GM18520 (cell line): ENCODE measurements around the gene SAA4.
"Not testable (repeated sequence)": the region's sequence is repeated elsewhere in the genome, so short reads cannot be mapped to it uniquely, and the experiment has no call there.

Source experiments
- ATAC-seq: cut with Tn5 transposase; IDR thresholded peaks from one replicate; pipeline ENCODE4 v1.9.1; 2021; ENCODE audit not compliant: unreplicated experiment

Gene SAA4

DNA sequence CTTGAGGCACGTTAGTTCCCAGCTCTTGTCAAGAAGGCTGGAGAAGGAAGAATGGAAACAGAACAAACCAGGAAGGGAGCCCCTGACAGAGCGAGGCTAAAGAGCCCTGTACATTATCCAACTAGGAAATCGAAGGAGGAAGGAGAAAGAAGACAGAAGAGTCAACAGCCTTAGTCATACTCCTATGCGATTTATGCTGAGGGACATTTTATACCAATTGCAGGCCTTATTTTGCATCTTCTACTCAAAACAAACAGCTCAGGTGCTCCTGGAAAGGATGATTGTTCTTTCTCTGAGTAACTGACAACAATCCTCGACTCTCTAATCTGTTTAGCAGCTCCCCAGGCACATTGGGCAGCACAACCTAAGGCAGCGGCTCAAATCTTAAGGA is 10.6 kb upstream of the SAA4 start:
- ATAC-seq: peak; percentile 7

DNA sequence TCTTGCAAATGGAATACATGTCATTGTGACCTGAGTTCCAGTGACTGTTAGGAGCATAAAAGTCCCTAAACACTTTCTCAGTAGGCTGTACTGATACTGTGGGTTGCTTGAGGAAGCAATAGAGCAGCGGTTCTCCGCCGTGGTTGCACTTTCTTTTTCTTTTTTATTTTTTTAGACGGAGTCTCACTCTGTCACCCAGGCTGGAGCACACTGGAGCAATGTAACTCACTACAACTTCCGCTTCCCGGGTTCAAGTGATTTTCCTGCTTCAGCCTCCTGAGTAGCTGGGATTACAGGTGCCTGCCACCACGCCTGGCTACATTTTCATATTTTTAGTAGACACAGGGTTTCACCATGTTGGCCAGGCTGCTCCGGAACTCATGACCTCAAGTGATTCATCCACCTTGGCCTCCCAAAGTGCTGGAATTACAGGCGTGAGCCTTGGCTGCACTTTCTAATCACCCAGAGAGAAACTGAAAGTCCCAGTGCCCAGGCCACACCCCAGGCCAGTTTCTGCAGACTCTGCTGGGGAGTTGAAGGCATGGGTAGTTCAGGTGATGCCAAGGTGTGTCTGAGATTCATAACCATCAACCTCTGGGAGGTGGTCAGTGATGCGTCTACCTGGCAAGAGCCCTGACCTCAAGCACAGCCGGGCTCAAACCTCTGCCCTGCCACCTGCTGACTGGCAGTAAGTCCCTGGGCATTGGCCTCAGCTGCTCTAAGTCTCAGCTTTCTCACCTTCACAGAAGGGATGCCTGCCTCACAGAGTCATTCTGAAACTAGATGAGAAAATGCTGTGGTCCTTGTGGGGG is 10.0 kb upstream of the SAA4 start:
- peak; percentile 71 for ATAC-seq

DNA sequence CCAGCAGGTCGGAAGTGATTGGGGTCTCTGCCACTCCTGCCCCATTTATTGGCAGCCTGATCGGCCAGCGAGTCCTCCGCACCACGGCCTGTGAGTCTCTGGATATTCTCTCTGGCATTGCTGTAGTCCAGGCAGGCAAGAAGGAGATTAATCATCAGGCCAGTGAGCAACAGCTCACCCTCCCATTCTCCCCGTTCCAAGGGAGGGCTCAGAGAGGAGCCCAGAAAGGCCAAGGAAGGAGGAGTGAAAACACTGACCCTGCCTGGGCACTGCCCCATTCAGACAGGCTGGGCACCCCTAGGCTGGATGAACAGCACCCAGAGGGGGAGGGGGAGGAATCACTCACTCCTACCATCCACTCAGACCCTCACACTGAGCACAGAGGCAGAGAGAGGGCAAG is 8.8 kb upstream of the SAA4 start:
- no peak for ATAC-seq

DNA sequence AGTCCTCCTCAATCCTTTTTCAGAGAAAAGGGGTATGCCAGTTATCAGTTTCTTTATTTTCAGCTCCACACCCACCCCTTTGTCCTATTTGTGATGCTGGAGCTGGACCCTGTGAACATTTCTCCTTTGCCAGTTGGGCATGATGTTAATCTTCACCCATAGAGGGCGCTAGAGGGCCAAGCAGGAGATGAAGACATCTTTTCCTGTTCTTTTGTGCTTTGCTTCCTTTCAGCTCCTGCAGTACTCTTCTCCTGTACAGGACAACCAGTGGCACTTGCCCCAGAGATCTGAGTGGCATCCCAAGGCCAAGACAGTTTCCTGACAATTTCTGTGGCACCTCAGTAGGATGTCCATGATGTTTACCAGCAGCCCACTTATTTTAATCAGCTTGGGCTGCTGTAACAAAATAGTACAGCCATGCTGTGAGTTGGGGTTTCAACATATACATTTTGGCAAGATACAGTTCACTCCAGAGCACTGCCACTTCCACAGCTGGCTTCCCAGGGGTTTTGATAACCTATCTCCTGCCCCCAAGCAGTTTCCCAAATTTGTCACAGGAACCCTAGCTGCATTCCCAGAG is 7.3 kb upstream of the SAA4 start:
- no peak for ATAC-seq

DNA sequence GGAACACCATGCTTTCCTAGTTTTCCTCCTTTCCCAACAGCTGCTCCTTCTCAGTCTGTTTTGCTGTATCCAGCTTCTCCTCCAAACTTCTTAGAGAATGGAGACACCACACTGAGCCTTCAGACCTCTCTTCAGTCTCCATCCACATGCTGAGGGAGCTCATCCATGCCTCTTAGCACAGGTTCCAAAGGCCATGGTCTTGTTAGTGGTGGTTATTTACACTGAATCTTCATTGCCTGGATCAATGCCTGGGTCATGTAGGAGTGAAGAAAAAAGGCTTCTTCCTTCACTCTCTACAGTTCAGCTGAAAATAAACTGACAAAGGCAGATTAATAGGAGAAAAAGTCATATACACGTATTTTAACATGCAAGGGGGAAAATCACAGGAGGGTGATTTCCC is 3.1 kb upstream of the SAA4 start:
- no peak for ATAC-seq

DNA sequence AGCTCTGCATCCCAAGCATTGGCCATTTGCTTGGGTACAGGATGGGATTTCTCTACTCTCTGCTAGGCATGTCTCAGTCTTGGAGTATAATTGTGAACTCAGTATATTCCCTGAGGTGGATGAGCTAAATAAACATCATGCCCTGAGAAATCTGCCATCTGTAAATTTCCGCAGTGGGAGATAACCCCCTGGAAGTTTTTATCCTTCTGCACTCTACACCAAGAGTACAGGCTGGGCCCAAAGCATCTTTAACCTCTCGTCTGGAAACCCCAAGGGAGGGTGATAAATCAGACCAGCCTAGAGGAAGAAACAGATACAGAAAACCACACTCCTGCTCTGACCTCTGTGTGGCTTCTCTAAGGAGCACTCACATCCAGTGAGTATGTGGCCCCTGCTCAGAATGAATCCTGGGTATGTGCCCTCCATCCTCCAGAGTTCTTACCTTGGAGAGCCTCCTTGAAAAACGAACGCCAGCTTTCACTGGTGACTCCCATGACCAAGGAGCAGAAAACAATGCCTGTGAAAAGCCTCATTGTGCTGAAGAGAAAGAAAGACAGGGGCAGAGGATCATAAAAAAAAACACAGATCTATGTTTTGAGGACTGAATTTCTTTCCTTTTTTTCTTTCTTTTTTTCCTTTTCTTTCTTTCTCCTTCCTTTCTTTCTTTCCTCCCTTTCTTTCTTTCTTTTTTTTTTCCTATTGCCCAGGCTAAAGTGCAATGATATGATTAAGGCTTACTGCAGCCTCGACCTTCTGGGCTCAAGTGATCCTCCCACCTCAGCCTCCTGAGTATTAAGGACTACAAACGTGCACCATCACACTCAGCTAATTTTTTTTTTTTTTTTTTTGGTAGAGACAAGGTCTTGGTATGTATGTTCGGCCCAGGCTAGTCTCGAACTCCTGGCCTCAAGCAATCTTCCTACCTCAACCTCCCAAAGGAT is 938 bp downstream of the SAA4 start:
- ATAC-seq: no peak

DNA sequence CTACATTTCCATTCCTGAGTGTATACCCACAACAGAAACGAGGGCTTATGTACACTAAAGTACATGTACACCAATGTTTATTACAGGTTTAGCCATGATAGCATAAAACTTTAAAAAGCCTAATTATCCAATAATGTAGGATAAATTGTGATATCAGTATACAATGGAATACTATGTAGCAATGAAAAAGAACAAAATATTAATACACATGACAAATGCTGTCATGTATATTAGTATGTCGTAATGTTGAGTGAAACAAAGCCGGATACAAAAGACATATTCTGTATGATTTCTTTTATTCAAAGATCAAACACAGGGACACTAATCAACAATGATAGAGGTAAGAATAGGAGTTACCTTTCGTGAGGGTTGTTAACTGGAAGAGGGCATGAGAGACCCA is 2.7 kb downstream of the SAA4 start:
- no peak for ATAC-seq

DNA sequence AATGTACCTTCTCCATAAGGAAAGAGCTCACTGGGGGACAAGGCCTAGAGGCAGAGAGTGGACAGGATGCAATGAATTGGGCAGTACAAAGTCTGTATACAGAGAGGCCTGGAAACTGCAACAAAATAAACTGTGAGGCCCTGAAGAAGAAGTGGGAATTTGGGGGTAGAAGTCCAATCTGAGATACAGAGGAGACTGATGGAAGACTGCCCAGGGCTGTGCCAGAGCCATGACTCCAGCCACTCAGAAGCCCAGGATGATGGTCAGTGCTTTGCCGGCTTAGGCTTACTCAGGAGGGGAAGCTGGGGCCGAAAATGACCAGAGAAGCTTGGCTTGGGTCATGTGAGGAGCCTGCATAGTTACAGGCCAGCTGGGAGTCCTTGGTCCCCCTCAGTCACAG is 5.7 kb downstream of the SAA4 start:
- ATAC-seq: no peak

DNA sequence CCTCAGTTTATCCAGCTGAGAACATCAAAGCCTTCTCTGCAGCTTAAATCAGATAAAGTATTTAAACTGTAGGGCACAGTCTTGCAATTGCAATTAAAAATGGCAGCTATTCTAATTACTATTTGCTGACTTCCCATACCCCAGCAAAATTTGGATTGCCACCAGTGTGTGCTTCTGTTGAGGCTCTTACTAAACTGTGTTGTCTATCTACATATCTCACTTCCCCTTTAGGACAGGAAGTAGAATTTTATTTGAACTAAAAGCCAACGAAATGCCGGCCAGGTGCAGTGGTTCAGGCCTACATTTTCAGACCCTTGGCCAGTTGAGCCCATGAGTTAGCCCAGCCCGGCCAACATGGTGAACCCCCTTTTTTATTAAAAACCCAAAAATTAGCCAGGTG is 7.1 kb downstream of the SAA4 start:
- ATAC-seq: peak; percentile 86

DNA sequence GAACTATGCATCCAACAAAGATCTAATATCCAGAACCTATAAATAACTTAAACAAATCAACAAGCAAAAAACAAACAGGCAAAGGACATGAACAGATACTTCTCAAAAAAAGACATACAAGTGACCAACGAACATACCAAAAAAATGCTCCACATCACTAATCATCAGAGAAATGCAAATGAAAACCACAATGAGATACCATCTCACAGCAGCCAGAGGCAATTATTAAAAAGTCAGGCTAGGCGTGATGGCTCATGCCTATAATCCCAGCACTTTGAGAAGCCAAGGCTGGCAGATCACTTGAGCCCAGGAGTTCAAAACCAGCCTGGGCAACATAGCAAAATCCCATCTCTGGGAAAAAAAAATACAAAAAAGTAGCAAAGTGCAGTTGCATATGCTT is 10.7 kb downstream of the SAA4 start:
- ATAC-seq: no peak

DNA sequence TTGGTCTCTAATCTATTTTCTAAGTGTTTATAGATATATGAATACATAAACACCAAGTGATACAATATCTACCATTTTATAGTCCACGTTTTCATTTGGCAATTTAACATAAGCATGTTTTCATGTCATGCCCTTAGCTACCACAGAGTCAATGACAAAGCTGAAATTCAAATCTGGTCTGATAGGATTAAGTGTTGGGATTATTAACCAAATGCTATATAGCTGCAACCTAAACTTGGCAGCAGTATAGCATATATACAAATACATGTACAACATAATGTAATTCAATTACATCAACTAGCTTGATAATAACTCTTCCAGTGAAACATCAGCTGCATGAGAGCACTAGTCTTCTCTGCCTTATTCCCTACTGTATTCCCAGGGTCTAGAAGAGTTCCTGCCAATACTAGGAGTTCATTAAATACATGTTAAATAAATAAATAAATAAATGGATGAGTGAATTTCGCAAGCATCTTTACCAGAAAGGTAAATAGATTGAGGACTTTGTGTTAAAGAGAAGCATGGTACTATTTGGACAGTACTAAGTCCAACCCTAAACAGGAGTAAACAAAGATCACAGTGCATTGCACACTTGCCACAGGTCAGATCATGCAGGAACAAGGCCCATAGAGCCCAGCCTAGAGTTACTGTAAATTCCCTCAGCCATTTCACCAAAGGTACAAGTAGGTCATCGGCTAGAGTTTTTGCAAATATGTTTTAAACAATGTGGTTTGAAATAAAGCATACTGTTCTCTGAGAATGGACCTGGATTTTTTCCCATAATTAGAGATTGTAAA is 12.8 kb downstream of the SAA4 start:
- ATAC-seq: no peak

DNA sequence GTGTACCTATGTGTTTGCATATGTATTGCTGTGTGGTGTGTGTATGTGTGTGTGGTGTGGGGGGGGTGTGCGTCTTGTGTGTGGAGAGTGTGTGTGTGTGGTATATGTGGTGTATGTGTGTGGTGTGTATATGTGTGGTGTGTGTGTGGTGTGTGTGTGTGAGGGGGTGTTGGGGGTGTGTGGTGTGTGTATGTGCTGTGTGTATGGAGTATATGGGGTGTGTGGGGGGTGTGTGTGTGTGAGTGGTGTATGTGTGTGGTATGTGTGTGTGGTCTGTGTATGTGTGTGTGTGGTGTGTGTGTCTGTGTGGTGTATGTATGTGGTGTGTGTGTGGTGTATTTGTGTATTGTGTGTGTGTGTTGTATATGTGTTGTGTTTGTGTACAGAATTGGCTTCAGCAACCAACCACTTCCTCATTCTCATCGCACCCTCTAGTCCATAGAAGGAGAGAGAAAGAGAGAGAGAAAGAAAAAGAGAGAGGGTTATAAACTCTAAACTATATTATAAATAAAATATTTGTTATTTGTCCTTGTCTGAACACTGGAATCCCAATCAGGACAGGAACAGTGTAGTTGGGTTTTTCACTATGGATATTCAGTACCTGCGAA is 13.7 kb downstream of the SAA4 start:
- ATAC-seq: no peak

DNA sequence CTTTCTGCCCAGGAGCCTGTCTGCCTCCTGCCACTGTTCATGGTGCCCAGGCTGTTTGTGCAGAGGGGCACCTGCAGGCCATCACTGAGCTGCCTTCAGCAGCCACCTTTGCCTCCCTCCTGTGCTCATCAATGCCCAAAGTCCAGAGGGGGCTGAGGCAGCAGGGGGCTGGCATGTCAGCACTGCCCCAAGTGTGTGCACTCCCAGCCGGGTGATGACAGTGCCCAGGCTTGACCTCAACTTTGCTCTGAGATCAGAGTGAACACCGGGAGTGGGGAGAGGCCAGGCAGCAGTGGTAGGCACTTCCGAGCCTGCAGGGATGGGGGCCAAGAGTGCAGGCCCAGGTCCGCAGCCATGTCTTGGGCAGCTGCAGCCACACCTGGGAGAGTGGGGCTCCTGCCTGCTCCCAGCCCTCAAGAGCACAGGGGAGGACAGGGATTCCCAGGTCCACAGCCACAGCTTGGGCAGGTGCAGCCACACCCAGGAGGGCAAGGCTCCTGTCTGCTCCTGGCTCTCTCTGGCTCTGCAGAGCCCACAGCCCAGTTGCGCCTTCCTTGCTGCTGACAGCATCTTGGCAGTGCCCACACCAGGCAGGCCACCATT is 15.2 kb downstream of the SAA4 start:
- ATAC-seq: no peak

DNA sequence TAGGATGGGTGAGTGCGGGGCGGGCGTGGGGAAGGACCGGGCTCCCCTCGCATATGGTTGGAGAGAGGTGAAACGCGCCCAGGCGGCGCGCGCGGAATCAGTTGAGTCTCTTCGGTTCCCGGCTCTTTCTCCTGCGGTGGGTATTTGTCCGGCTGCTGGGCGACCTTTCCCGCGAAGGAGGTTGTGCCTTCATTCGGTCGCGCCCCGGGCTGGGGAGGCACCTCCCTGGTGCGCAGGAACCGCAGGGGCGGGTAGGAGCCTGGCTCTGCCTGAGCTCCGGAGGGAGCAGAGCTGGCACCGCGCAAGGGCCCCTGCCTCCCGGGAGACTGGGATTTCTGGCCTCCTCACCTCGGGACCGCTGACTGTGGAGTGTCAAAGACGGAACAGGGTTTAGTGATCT is 27.5 kb downstream of the SAA4 start:
- ATAC-seq: no peak

DNA sequence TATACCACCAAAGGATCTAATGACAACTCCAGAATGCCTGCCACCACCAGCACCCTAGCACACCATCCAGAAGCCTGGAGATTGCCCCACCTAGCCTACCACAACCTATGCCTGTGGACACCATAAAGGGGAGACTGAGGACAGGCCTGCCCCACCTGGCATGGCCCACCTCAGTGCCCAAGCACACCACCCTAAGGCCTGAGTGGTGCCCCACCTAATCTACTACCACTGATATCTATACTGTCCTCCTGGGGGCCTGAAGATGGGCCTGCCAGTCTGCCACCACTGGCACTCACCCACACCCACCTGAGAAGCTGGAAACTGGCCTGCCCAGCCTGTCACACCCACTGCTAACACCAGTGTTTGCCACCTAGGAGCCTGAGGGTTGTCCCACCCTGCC is 31.8 kb downstream of the SAA4 start:
- ATAC-seq: no peak

DNA sequence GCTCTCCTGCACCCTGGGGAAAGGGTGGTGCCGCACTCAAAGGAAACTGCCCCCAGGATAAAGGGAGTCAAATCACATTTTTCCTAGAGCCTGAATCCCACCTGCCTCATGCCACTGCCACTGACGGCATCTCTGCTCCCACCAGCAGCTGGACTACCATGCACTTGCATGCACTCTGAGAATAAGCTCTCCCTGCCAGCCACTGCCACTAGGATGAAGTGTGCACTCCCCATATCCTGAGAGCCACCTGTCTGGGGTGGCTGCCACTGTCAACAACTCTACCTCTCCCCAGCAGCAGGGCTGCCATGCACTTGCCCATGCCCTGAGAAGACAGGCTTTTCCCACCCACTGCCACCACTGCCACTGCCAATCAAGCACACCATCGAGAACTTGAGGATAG is 32.4 kb downstream of the SAA4 start:
- ATAC-seq: no peak

DNA sequence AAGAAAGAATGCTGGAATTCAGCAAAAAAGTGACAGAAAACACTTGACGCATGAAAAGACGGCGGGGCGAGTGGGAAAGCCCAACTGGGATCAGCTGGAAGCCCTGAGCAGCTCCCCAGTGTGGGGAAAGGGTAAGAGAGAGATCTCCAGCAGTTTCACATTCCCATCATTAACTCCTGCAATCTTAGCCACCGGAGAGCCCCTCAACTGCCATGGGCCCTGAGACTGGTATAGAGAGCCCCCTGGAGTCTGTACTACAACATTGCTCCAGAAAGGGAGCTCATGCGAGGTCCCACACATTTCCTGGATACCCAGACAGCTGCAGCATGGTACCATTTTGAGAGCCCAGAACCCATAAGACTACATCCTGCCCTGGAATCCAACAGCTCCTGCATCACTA is 32.9 kb downstream of the SAA4 start:
- ATAC-seq: no peak

DNA sequence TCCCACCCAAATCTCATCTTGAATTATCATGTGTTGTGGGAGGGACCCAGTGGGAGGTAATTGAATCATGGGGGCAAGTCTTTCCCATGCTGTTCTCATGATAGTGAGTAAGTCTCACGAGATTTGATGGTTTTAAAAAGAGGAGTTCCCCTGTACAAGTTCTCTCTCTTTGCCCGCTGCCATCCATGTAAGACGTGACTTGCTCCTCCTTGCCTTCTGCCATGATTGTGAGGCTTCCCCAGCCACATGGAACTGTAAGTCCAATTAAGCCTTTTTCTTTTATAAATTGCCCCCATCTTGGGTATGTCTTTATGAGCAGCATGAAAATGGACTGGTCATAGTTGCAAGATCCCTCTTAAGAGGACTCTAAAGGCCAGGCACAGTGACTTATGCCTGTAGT is 38.9 kb downstream of the SAA4 start:
- not testable (repeated sequence) for ATAC-seq

DNA sequence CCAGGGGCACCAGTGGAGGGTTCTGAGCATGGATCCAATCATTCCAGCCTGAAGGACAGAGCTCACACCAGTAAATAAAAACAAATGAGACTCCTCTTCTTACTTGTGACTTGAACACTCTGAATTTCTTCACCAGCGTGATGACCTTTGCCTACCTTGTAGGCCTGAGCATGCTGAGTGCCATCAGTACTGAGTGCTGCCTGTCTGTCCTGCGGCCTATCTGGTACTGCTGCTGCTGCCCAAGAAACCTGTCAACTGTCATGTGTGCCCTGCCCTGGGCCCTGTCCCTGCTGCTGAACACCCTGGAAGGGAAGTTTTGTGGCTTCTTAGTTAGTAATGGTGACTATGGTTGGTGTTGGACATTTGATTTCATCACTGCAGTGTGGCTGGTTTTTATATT is 40.1 kb downstream of the SAA4 start:
- ATAC-seq: no peak

DNA sequence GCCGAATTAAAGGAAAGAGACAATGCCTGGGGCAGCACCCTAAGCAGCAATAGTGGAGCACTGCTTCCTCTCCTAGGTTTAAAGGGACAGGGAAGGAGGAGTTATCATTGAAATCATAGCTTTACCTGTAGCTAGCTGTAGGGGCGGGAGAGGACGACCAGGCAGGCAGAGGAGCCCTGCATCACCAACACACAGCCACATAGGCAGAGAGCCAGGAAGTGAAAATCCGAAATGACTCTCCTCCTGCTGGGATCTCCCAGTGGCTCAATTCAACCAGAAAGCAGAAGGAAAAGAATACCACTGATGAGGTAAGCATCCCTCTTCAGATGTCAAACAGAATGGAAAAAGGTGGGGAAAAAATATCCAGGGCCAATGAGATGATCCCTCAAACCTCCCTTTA is 43.6 kb downstream of the SAA4 start:
- no peak for ATAC-seq
